Calu3 (cell line): ENCODE data around the gene PDE7B. TPM values are rescaled to one million over a fixed set of nuclear protein-coding genes. Genes with fewer than 3 reads are reported as not detected.
"Not testable (repeated sequence)": the region's sequence is repeated elsewhere in the genome, so short reads cannot be mapped to it uniquely, and the experiment has no call there.

ENCODE experiments used
- BruUV-seq: library from RNA; stranded (reverse); fragments of 400-500 nt; replicated peaks from 2 replicates; lab custom pipeline; 2021; lab: Mats Ljungman, UMichigan
- CTCF ChIA-PET: fragments of 300-600 bp; sonication (Branson Sonifier 250); formaldehyde crosslinking; loops from one replicate; lab custom pipeline; 2022; ENCODE audit warnings: antibody characterized with exemption; lab: Charles Lee
- DNase-seq: peaks from one replicate; pipeline ENCODE4 v3.0.0; 2022
- H3K27ac Mint-ChIP-seq: one replicate; pipeline ENCODE4 v1.8.0; 2022; ENCODE audit warnings: mixed read lengths; ENCODE audit not compliant: unreplicated experiment
- H3K27me3 Mint-ChIP-seq: one replicate; pipeline ENCODE4 v1.8.0; 2022; ENCODE audit warnings: mixed read lengths; ENCODE audit not compliant: unreplicated experiment
- H3K36me3 Mint-ChIP-seq: one replicate; pipeline ENCODE4 v1.8.0; 2022; ENCODE audit warnings: mild to moderate bottlenecking, moderate library complexity, mixed read lengths; ENCODE audit not compliant: insufficient read depth, unreplicated experiment
- H3K4me1 Mint-ChIP-seq: one replicate; pipeline ENCODE4 v1.8.0; 2022; ENCODE audit warnings: mild to moderate bottlenecking, low read depth, mixed read lengths; ENCODE audit not compliant: unreplicated experiment
- H3K4me3 Mint-ChIP-seq: one replicate; pipeline ENCODE4 v1.8.0; 2022; ENCODE audit warnings: mild to moderate bottlenecking, low read depth, moderate library complexity, mixed read lengths; ENCODE audit not compliant: unreplicated experiment
- H3K9me3 Mint-ChIP-seq: one replicate; pipeline ENCODE4 v1.8.0; 2022; ENCODE audit warnings: low read depth, mixed read lengths; ENCODE audit not compliant: unreplicated experiment
- intact Hi-C: fragments of 100-400 bp; cut with micrococcal nuclease; formaldehyde crosslinking; loops from one replicate; pipeline ENCODE4 v1.10.0; 2022; ENCODE audit not compliant: unreplicated experiment
- total RNA-seq: library from RNA; stranded (reverse); gene quantifications from 2 replicates; pipeline ENCODE4 v1.2.3, GENCODE V29; 2022
- TF ChIP-seq, protein P1 (sequence below): fragments of 200-600 bp; IDR thresholded peaks from one replicate; pipeline ENCODE4 v1.8.0; 2022; ENCODE audit warnings: antibody characterized with exemption; ENCODE audit not compliant: unreplicated experiment

The PDE7B gene
- total RNA-seq, 1 experiment from 2014 or later, result 0.09 TPM

DNA sequence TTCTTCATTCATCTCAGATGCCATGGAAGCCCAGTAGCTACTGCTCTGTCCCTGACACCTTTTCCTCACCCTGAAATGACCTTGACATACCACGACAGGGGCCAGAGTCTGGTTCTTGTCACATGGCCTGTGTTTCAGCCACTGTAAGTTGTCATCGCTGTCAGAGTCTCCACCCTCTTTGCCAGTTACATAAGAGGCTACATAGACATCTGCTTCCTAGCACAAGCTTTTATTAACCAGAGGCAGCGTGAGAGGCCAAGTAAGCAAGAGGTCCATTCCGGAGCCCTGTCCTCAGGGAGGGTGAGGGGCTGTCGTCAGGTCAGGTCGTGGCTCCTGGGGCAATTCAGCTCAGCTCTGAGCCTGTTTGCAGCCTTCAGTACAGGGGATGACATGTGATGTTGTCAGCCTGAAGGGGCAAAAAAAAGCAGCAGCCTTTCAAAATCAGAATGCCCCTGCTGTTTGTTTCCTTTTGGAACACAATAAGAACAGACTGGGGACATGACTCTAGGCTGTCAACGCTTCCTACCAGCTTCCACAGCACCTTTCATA, 252.3 kb downstream of the PDE7B start:
- CTCF ChIA-PET, result no interaction called here
- DNase-seq, result no peak
- Mint-ChIP-seq H3K27ac (no peak overlapping the region), H3K9me3 (no peaks in the 10 kb centered on the region), H3K4me3 (no peak overlapping the region), H3K4me1 (peaks cover 14% of the 10 kb centered on the region), H3K27me3 (no peaks in the 10 kb centered on the region), H3K36me3 (no peaks in the 10 kb centered on the region)
- TF ChIP-seq, protein P1, sequence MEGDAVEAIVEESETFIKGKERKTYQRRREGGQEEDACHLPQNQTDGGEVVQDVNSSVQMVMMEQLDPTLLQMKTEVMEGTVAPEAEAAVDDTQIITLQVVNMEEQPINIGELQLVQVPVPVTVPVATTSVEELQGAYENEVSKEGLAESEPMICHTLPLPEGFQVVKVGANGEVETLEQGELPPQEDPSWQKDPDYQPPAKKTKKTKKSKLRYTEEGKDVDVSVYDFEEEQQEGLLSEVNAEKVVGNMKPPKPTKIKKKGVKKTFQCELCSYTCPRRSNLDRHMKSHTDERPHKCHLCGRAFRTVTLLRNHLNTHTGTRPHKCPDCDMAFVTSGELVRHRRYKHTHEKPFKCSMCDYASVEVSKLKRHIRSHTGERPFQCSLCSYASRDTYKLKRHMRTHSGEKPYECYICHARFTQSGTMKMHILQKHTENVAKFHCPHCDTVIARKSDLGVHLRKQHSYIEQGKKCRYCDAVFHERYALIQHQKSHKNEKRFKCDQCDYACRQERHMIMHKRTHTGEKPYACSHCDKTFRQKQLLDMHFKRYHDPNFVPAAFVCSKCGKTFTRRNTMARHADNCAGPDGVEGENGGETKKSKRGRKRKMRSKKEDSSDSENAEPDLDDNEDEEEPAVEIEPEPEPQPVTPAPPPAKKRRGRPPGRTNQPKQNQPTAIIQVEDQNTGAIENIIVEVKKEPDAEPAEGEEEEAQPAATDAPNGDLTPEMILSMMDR, result no peak
- no TSS peak for BruUV-seq
- intact Hi-C loops, result no loop called here

DNA sequence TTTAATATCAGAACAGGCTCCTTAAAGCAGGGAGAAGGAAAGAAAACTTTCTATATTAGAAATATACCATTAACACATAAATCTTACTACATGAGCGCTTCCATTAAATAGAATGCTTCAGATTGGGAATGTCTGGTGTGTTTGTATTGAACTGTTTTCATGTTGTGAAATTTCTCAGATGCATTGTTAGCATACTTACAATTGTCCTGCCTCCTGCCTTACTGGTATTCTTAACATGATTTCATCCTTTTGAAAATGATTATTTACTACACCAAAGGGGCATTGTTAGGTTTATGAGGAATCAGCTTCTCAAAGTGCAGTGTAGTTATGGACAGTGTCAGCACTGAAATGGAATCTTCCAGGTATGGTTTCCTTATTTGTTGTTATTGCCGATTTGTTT, 253.1 kb downstream of the PDE7B start:
- Mint-ChIP-seq H3K9me3 (no peaks in the 10 kb centered on the region), H3K36me3 (no peaks in the 10 kb centered on the region), H3K27me3 (no peaks in the 10 kb centered on the region), H3K27ac (no peak overlapping the region), H3K4me1 (peaks cover 14% of the 10 kb centered on the region), H3K4me3 (no peak overlapping the region)
- intact Hi-C loops, result no loop called here
- no TSS peak for BruUV-seq
- TF ChIP-seq, protein P1, result no peak
- DNase-seq, result no peak
- CTCF ChIA-PET, result no interaction called here

DNA sequence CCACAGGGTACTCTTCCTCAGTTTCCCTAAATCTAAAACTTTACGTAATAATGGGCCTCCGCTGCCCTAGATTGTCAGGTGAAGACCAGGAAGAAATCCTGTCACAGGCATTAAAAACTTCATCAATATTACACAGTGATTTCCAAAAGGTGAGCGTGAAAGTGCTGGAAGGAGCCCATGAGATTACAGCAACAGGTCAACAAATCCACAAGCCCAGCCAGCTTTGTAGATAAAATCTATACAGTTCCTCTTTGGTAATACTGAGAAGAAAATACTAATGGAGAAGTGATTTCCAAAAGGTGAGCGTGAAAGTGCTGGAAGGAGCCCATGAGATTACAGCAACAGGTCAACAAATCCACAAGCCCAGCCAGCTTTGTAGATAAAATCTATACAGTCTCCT, 254.3 kb downstream of the PDE7B start:
- H3K9me3 Mint-ChIP-seq, intact Hi-C loops, BruUV-seq, H3K4me3 Mint-ChIP-seq, CTCF ChIA-PET, H3K36me3 Mint-ChIP-seq, DNase-seq, H3K27me3 Mint-ChIP-seq, H3K27ac Mint-ChIP-seq: not testable (repeated sequence)
- peaks cover 11% of the 10 kb centered on the region for H3K4me1 Mint-ChIP-seq

DNA sequence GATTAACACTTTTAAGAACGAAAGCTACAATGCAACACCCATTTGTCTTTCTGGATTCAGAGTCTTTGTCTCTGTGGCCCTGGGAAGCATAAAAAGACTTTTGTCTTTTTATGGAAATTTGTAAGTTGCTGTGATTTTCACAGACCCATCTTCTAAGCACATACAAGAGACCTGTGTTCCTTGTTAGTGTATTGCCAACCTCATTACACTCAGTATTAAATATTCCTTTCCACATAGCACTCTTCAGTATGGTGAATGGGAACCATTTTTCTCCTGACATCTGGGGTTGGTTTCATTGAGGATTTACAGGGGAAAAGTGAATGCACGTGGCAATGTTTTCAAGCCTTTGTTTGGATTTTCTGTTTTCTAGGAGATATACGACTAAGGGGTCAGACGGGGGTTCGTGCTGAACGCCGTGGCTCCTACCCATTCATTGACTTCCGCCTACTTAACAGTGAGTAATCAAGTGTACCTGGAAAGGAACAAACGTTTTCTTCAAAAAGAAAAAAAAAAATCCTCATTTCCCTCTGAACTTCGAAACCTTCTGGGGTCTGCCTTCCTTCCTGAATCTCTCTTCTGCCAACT, 257.0 kb downstream of the PDE7B start:
- H3K4me1 Mint-ChIP-seq, result no peaks in the 10 kb centered on the region
- H3K27ac Mint-ChIP-seq, result no peak overlapping the region
- no TSS peak for BruUV-seq
- intact Hi-C loops, result no loop called here
- CTCF ChIA-PET, result no interaction called here
- no peak for DNase-seq
- H3K36me3 Mint-ChIP-seq, result no peaks in the 10 kb centered on the region
- no peaks in the 10 kb centered on the region for H3K9me3 Mint-ChIP-seq
- no peak overlapping the region for H3K4me3 Mint-ChIP-seq
- TF ChIP-seq, protein P1, result no peak
- H3K27me3 Mint-ChIP-seq, result no peaks in the 10 kb centered on the region

DNA sequence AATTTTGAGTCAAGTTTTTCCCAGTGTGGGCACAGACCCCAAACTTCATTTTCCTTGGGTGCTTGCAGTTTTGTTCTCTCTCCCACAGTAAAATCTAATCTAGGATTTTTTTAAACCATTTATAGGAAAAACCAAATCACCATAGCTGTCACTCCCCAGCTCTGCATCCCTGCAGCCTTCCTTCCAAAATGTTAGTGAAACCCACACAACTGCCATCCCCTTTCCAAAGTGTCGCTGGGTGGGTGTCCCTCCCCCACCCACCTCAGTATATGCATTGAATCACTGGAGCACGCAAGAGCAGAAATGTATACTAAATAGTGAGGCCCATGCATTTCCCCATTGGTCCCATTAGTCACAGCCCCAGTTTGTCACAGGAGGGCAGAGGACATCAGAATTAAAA, 260.3 kb downstream of the PDE7B start:
- intact Hi-C loops, result no loop called here
- Mint-ChIP-seq H3K4me1 (peaks cover under 1% of the 10 kb centered on the region), H3K36me3 (no peaks in the 10 kb centered on the region), H3K27ac (no peak overlapping the region), H3K9me3 (no peaks in the 10 kb centered on the region), H3K27me3 (no peaks in the 10 kb centered on the region), H3K4me3 (no peak overlapping the region)
- TF ChIP-seq, protein P1, result no peak
- BruUV-seq, result no TSS peak
- no peak for DNase-seq
- CTCF ChIA-PET, result no interaction called here
